HepG2 (cell line): ENCODE results near the gene RBP7. TPM values are rescaled to one million over a fixed set of nuclear protein-coding genes. Genes with fewer than 3 reads are reported as not detected.
A peak's percentile ranks its signal among the peaks of the same experiment; 100 is the strongest.

Source experiments
- AHR ChIP-seq: IDR thresholded peaks from 2 replicates; pipeline ENCODE4 v1.6.1; 2018; ENCODE audit warnings: missing genetic modification reagents, missing compliant biosample characterization
- ARID2 ChIP-seq: sonication (generic); formaldehyde crosslinking; IDR thresholded peaks from 2 replicates; pipeline ENCODE4 v1.8.1; 2022; ENCODE audit warnings: mild to moderate bottlenecking, missing genetic modification reagents, borderline replicate concordance
- EZH2 ChIP-seq: conservative IDR thresholded peaks from 2 replicates; pipeline ENCODE4 v1.6.1; 2012; ENCODE audit warnings: mild to moderate bottlenecking, low read depth, low read length, moderate library complexity
- GLI4 ChIP-seq: sonication (generic); formaldehyde crosslinking; IDR thresholded peaks from 2 replicates; pipeline ENCODE4 v1.5.1; 2020; ENCODE audit warnings: missing genetic modification reagents, mild to moderate bottlenecking, moderate library complexity, borderline replicate concordance
- GZF1 ChIP-seq: sonication (generic); formaldehyde crosslinking; IDR thresholded peaks from 2 replicates; pipeline ENCODE4 v1.5.1; 2020; ENCODE audit warnings: mild to moderate bottlenecking, missing genetic modification reagents
- HOXA7 ChIP-seq: sonication (generic); formaldehyde crosslinking; IDR thresholded peaks from 2 replicates; pipeline ENCODE4 v1.8.1; 2022; ENCODE audit warnings: mild to moderate bottlenecking, missing genetic modification reagents, moderate library complexity
- KLF16 ChIP-seq, 2 experiments: sonication (generic) in 1 of 2; formaldehyde crosslinking in 1 of 2; IDR thresholded peaks; 2 replicates each; pipeline versions ENCODE4 v1.6.1 to v1.8.0; 2016 to 2023; ENCODE audit warnings: missing genetic modification reagents in 2 of 2, missing compliant biosample characterization in 1 of 2
- LCORL ChIP-seq, 2 experiments: fragments of 450-650 bp in 1 of 2; sonication (generic) in 1 of 2; formaldehyde crosslinking in 1 of 2; IDR thresholded peaks; 2 replicates each; pipeline versions ENCODE4 v1.5.0 to v1.6.1; 2017 to 2020; ENCODE audit warnings: antibody characterized with exemption in 1 of 2, missing genetic modification reagents in 1 of 2
- NR1H2 ChIP-seq: sonication (generic); formaldehyde crosslinking; IDR thresholded peaks from 2 replicates; pipeline ENCODE4 v1.8.1; 2022; ENCODE audit warnings: low read depth, missing genetic modification reagents, borderline replicate concordance
- SMAD3 ChIP-seq: sonication (generic); formaldehyde crosslinking; IDR thresholded peaks from 2 replicates; pipeline ENCODE4 v1.4.0; 2020; ENCODE audit warnings: missing genetic modification reagents
- SRSF1 ChIP-seq: fragments of 200-400 bp; formaldehyde crosslinking; optimal IDR thresholded peaks from 2 replicates; pipeline ENCODE3; 2017; ENCODE audit warnings: mild to moderate bottlenecking, low read depth, low read length, moderate library complexity
- ZBTB10 ChIP-seq: sonication (generic); formaldehyde crosslinking; IDR thresholded peaks from 2 replicates; pipeline ENCODE4 v1.4.0; 2020; ENCODE audit warnings: missing genetic modification reagents, borderline replicate concordance
- ZBTB7A ChIP-seq: sonication (generic); formaldehyde crosslinking; IDR thresholded peaks from 2 replicates; pipeline ENCODE4 v1.8.0; 2022; ENCODE audit warnings: mild to moderate bottlenecking, missing genetic modification reagents
- ZHX2 ChIP-seq, 2 experiments: sonication (generic) in 1 of 2; formaldehyde crosslinking in 1 of 2; IDR thresholded peaks; 2 replicates each; pipeline versions ENCODE4 v1.6.1 to v1.9.0; 2014 to 2022; ENCODE audit warnings: antibody characterized with exemption in 1 of 2, borderline replicate concordance in 1 of 2, inconsistent platforms in 1 of 2, low read depth in 1 of 2, missing genetic modification reagents in 1 of 2
- ZNF160 ChIP-seq: sonication (generic); formaldehyde crosslinking; IDR thresholded peaks from 2 replicates; pipeline ENCODE4 v1.8.0; 2022; ENCODE audit warnings: mild to moderate bottlenecking, inconsistent platforms, missing genetic modification reagents
- ZNF20 ChIP-seq: sonication (generic); formaldehyde crosslinking; IDR thresholded peaks from 2 replicates; pipeline ENCODE4 v1.4.0; 2020; ENCODE audit warnings: mild to moderate bottlenecking, moderate library complexity, missing genetic modification reagents
- ZNF24 ChIP-seq: fragments of 450-650 bp; IDR thresholded peaks from 2 replicates; pipeline ENCODE4 v1.6.1; 2017; ENCODE audit warnings: antibody characterized with exemption, mild to moderate bottlenecking
- ZNF431 ChIP-seq: sonication (generic); formaldehyde crosslinking; IDR thresholded peaks from 2 replicates; pipeline ENCODE4 v1.9.0; 2022; ENCODE audit warnings: missing genetic modification reagents, low read depth, mild to moderate bottlenecking, borderline replicate concordance
- ZNF615 ChIP-seq: sonication (generic); formaldehyde crosslinking; IDR thresholded peaks from 2 replicates; pipeline ENCODE4 v1.5.0; 2020; ENCODE audit warnings: mild to moderate bottlenecking, missing genetic modification reagents, borderline replicate concordance
- ZNF792 ChIP-seq: IDR thresholded peaks from 2 replicates; pipeline ENCODE4 v1.6.1; 2016
- polyA plus RNA-seq, 8 experiments: library from polyadenylated mRNA; depleted of rRNA in 3 of 8; stranded (reverse) in 7 of 8; unstranded in 1 of 8; fragments of >200 nt; fragmentation: Illumina TruSeq in 4 of 8; extraction: Trizol in 4 of 8; gene quantifications; 2 replicates each; pipeline versions ENCODE4 v1.2.1 to v1.2.3, GENCODE V29; 2011 to 2016; ENCODE audit warnings: low read depth in 4 of 8, missing spikeins in 1 of 8, mixed read lengths in 1 of 8; ENCODE audit not compliant: insufficient read depth in 1 of 8
- total RNA-seq, 5 experiments: library from RNA; depleted of rRNA; stranded (reverse); fragments of >200 nt; fragmentation: Illumina TruSeq; extraction: Trizol; gene quantifications; 2 replicates each; pipeline ENCODE4 v1.2.3, GENCODE V29; 2016; ENCODE audit warnings: low read depth in 1 of 5
- TF ChIP-seq, protein P1 (sequence below): sonication (generic); formaldehyde crosslinking; IDR thresholded peaks from 2 replicates; pipeline ENCODE4 v1.4.0; 2020; ENCODE audit warnings: missing genetic modification reagents, borderline replicate concordance

Gene RBP7
- total and polyA plus RNA-seq, 2 of the 13 experiments (the other 11 are each of a cell fraction or from before 2014, with no cell fraction given): 1.6 to 2.0 TPM

GRCh38 chr1:10033359-10033845, 36.4 kb downstream of the RBP7 start (continued):
- TF ChIP-seq ZNF792 (no peak), ZNF615 (CRISPR knock-in tag) (no peak), KLF16 (CRISPR knock-in tag; IDR thresholded peaks at IDR 0.05) (no peak), LCORL (IDR thresholded peaks at IDR 0.05) (no peak), LCORL (CRISPR knock-in tag; IDR thresholded peaks at IDR 0.05) (no peak), SRSF1 (no peak), AHR (no peak), GZF1 (no peak), ARID2 (CRISPR knock-in tag) (no peak), ZBTB10 (CRISPR knock-in tag) (no peak), ZNF20 (CRISPR knock-in tag) (no peak), ZNF24 (no peak), SMAD3 (CRISPR knock-in tag) (no peak), ZNF431 (CRISPR knock-in tag) (no peak), ZBTB7A (CRISPR knock-in tag) (0 out of 2 replicates have a peak, but pooled peaks have one; percentile 1), ZHX2 (IDR thresholded peaks at IDR 0.05; ENCODE audit: low read depth) (no peak), ZHX2 (CRISPR knock-in tag; IDR thresholded peaks at IDR 0.05; ENCODE audit: borderline replicate concordance) (no peak), EZH2 (no peak), NR1H2 (CRISPR knock-in tag) (no peak), GLI4 (CRISPR knock-in tag) (no peak), HOXA7 (CRISPR knock-in tag) (no peak), ZNF160 (CRISPR knock-in tag) (0 out of 2 replicates have a peak, but pooled peaks have one; percentile 41)
- TF ChIP-seq, protein P1, sequence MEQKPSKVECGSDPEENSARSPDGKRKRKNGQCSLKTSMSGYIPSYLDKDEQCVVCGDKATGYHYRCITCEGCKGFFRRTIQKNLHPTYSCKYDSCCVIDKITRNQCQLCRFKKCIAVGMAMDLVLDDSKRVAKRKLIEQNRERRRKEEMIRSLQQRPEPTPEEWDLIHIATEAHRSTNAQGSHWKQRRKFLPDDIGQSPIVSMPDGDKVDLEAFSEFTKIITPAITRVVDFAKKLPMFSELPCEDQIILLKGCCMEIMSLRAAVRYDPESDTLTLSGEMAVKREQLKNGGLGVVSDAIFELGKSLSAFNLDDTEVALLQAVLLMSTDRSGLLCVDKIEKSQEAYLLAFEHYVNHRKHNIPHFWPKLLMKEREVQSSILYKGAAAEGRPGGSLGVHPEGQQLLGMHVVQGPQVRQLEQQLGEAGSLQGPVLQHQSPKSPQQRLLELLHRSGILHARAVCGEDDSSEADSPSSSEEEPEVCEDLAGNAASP (CRISPR knock-in tag): no peak
